Measurements from ENCODE around the gene TBC1D16. TPM values are rescaled to one million over a fixed set of nuclear protein-coding genes. Genes with fewer than 3 reads are reported as not detected.

TBC1D16 gene
- total and polyA plus RNA-seq, 10 of the 15 experiments (the other 5 are each of a cell fraction or from before 2014, with no cell fraction given), result 0.01 to 0.13 (median 0.06) TPM; not detected in 3

DNA sequence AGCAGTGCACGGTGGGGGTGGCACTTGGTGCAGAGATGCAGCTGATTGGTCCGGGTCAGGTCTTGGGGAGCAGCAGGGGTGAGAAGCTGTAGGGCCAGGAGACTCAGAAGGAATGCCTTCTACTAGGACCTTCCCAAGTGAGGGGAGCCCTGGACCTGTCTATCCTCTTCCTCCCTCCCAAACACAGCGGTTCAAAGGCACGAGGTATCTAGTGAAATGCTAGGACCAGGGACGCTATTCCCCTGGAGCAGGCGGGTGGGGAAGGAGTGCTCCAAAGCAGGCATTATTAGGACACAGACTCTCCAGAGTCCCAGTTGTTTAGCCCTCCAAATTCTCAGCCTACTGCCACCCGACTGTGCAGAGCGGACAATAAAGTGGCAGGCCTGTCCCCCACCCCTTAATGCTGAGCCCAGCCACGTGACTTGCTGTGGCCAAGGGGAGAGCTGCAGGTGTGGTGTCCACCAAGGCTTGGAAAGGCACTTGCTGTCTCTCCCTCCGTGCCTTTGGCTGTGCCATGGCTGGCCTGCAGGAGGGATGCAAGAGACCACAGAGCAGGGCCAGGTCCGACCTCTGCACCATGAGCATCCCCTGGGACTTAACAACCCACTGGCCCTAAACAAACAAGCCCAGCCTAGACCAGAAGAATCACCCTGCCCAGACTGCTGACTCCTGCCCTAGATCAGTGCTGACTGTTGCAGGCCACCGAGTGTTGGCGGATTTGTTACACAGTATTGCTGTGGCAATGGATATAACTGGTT, 97.2 kb downstream of the TBC1D16 start:
- RAD21 ChIA-PET (ENCODE audit: unreplicated experiment), result no interaction called here
- H3K4me2 ChIP-seq (ENCODE audit: control insufficient read depth, insufficient read depth), result no peak overlapping the region
- H3K9me3 ChIP-seq (replicated peaks; ENCODE audit: control insufficient read depth, insufficient read depth, low read length), result no peaks in the 10 kb centered on the region
- no peak for ATAC-seq
- H3K27me3 ChIP-seq (replicated peaks in 1 of 2; ENCODE audit: control insufficient read depth in 2 of 2, insufficient read depth in 2 of 2, low read length in 1 of 2), result 0 out of 4 replicates have a peak, but pooled peaks cover 0 to 1% of the 10 kb centered on the region in 2 experiments
- intact Hi-C loops (cut with micrococcal nuclease; ENCODE audit: unreplicated experiment) (no loop called here), in situ Hi-C loops (cut with MboI) (no loop called here)
- no peak overlapping the region for H3K27ac ChIP-seq (ENCODE audit: control insufficient read depth, insufficient read depth)
- BruUV-seq (replicated peaks), result no TSS peak
- H4K20me1 ChIP-seq (ENCODE audit: control insufficient read depth, insufficient read depth), result no peaks in the 10 kb centered on the region
- FAIRE-seq, result no peak
- H3K4me1 ChIP-seq (ENCODE audit: control insufficient read depth, insufficient read depth, low read length), result no peaks in the 10 kb centered on the region
- no peak overlapping the region for H3K4me3 ChIP-seq
- POLR2A ChIA-PET, result no interaction called here
- TF ChIP-seq HSF1 (IDR thresholded peaks at IDR 0.05; ENCODE audit: low read depth, low read length) (no peak), ZBED1 (IDR thresholded peaks at IDR 0.05; ENCODE audit: borderline replicate concordance) (no peak), CREM (IDR thresholded peaks at IDR 0.05; ENCODE audit: low read depth) (no peak)
- no peak overlapping the region for H3K9ac ChIP-seq (ENCODE audit: control insufficient read depth, insufficient read depth, low read length)
- CTCF ChIA-PET, result interaction anchor here (0.5 kb wide), 1 partner anchor 57 kb away, joined by 5 read pairs; no protein-coding TSS in a partner anchor
- SMC1A ChIA-PET (ENCODE audit: uncharacterized antibody, unreplicated experiment), result interaction anchor here (0.5 kb wide), 1 partner anchor 397 kb away, joined by 4 read pairs; no protein-coding TSS in a partner anchor
- H3K36me3 ChIP-seq (ENCODE audit: control insufficient read depth in 2 of 2, insufficient read depth in 2 of 2, low read length in 1 of 2), result no peaks in the 10 kb centered on the region
- WGBS (ENCODE audit: insufficient coverage, insufficient replicate concordance, low lambda C conversion rate, missing lambda C conversion rate), result 37% methylated on average over 13 of the region's 13 CpGs
- no peaks in the 10 kb centered on the region for H3K79me2 ChIP-seq (ENCODE audit: control insufficient read depth, insufficient read depth, low read length)
- H2AFZ ChIP-seq (ENCODE audit: control insufficient read depth, low read depth, low read length), result no peak overlapping the region
- DNase-seq (ENCODE audit: low read depth, low spot score), result no peak

All from GM12878 (cell line).